CD4-positive, alpha-beta memory T cell (primary cell): ENCODE results near the gene AMBN. TPM values are rescaled to one million over a fixed set of nuclear protein-coding genes. Genes with fewer than 3 reads are reported as not detected.
A peak's percentile ranks its signal among the peaks of the same experiment; 100 is the strongest.

Experiments
- CTCF ChIA-PET: fragments of 350-600 bp; sonication (Branson Sonifier 250); formaldehyde crosslinking; loops from one replicate; lab custom pipeline; 2021; ENCODE audit warnings: inconsistent platforms; ENCODE audit not compliant: partially characterized antibody; lab: Charles Lee
- POLR2A ChIA-PET: fragments of 350-600 bp; sonication (Branson Sonifier 250); formaldehyde crosslinking; loops from one replicate; lab custom pipeline; 2021; ENCODE audit not compliant: partially characterized antibody; lab: Charles Lee
- DNase-seq, 5 donors: peaks; one replicate each; pipeline versions ENCODE4 v3.0.0 to v3.0.0-alpha.2; 2020 to 2022; ENCODE audit warnings: mixed read lengths in 1 of 5
- H3K27ac ChIP-seq: one replicate; pipeline ENCODE4 v1.7.0; 2013; ENCODE audit warnings: low read depth, low read length
- H3K27me3 ChIP-seq: 2 replicates; pipeline ENCODE4 v1.7.0; 2013; ENCODE audit warnings: mild to moderate bottlenecking, low read length, moderate library complexity; ENCODE audit not compliant: insufficient read depth
- H3K36me3 ChIP-seq: 2 replicates; pipeline ENCODE4 v1.7.0; 2013; ENCODE audit warnings: mild to moderate bottlenecking, low read length, moderate library complexity; ENCODE audit not compliant: insufficient read depth
- H3K4me1 ChIP-seq: 2 replicates; pipeline ENCODE4 v1.7.0; 2013; ENCODE audit warnings: mild to moderate bottlenecking, low read length, moderate library complexity; ENCODE audit not compliant: insufficient read depth
- H3K4me3 ChIP-seq, 2 donors: one replicate each; pipeline ENCODE4 v1.7.0; 2013; ENCODE audit warnings: low read length in 2 of 2, mild to moderate bottlenecking in 1 of 2
- H3K9me3 ChIP-seq, 2 donors: one replicate each; pipeline ENCODE4 v1.7.0; 2013; ENCODE audit warnings: low read length in 2 of 2, control low read depth in 1 of 2; ENCODE audit not compliant: control insufficient read depth in 1 of 2
- H3K27ac Mint-ChIP-seq, 7 donors: one replicate each; pipeline ENCODE4 v1.8.0; 2020 to 2021; ENCODE audit warnings: mixed read lengths in 7 of 7, mild to moderate bottlenecking in 6 of 7, inconsistent platforms in 3 of 7, moderate library complexity in 3 of 7
- H3K27me3 Mint-ChIP-seq, 2 donors: one replicate each; pipeline ENCODE4 v1.8.0; 2020 to 2021; ENCODE audit warnings: mixed read lengths in 2 of 2
- H3K36me3 Mint-ChIP-seq, 2 donors: one replicate each; pipeline ENCODE4 v1.8.0; 2020 to 2021; ENCODE audit warnings: mixed read lengths in 2 of 2, inconsistent platforms in 1 of 2, mild to moderate bottlenecking in 1 of 2
- H3K4me1 Mint-ChIP-seq, 4 donors: one replicate each; pipeline ENCODE4 v1.8.0; 2020 to 2021; ENCODE audit warnings: mixed read lengths in 4 of 4, mild to moderate bottlenecking in 1 of 4
- H3K4me3 Mint-ChIP-seq, 8 donors: one replicate each; pipeline ENCODE4 v1.8.0; 2020 to 2021; ENCODE audit warnings: mixed read lengths in 8 of 8, mild to moderate bottlenecking in 7 of 8, moderate library complexity in 6 of 8, inconsistent platforms in 3 of 8
- H3K9me3 Mint-ChIP-seq, 8 donors: one replicate each; pipeline ENCODE4 v1.8.0; 2020 to 2021; ENCODE audit warnings: mixed read lengths in 8 of 8, mild to moderate bottlenecking in 5 of 8, inconsistent platforms in 3 of 8, moderate library complexity in 1 of 8
- intact Hi-C: fragments of 100-400 bp; cut with micrococcal nuclease; formaldehyde crosslinking; loops from one replicate; pipeline ENCODE4 v1.15.1; 2023
- polyA plus RNA-seq, 2 donors: library from polyadenylated mRNA; unstranded; fragments of 300-500 nt; fragmentation: Illumina TruSeq; gene quantifications; one replicate each; pipeline ENCODE4 v1.2.3, GENCODE V29; 2021
- total RNA-seq, 2 experiments: library from RNA; stranded (reverse); gene quantifications; one replicate each; pipeline ENCODE4 v1.2.3, GENCODE V29; 2021

AMBN gene
- total and polyA plus RNA-seq, 4 experiments from 2014 or later = not detected

DNA sequence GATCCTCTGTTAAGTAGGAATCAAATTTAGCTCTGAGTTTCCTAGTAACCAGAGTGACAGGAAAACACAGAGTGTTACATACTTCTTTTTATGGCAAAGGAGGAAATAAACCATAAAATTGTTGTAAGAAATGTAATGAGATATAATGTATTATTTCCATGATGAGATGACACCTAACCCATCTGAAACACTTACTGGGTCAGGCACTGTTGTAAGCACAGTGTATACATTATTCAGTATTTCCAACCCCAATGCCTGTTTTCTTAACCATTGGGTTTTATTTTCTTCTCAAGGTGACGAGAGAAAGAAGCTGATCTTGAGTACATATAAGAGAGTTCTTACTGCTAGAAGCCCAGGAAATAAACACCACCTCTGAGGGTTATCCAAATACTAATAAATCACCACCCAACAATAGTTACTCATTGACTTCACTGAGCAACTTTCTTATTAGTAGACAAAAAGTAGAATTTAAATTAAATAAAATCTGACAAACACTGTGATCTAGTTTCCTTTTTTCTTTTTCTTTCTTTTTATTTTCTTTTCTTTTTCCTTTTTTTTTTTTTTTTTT is 32.3 kb downstream of the AMBN start:
- Mint-ChIP-seq H3K4me1 (peaks cover 0 to 3% (median 0%) of the 10 kb centered on the region in 4 donors), H3K4me3 (no peak overlapping the region), H3K27ac (peak overlapping the region in 1 of 7 donors; percentile 3), H3K9me3 (peaks cover 0 to 2% (median 0%) of the 10 kb centered on the region in 8 donors), H3K27me3 (no peaks in the 10 kb centered on the region), H3K36me3 (no peaks in the 10 kb centered on the region)
- no peak overlapping the region for H3K4me3 ChIP-seq
- CTCF ChIA-PET = interaction anchor here (1.0 kb wide), 1 partner anchor 61 kb away, joined by 4 read pairs; no protein-coding TSS in a partner anchor
- intact Hi-C loops = no loop called here
- H3K27me3 ChIP-seq = no peaks in the 10 kb centered on the region
- no peaks in the 10 kb centered on the region for H3K36me3 ChIP-seq
- H3K4me1 ChIP-seq = no peaks in the 10 kb centered on the region
- POLR2A ChIA-PET = no interaction called here
- no peaks in the 10 kb centered on the region for H3K9me3 ChIP-seq
- DNase-seq = peak in 2 of 5 donors; percentile 20 to 27
- H3K27ac ChIP-seq = no peak overlapping the region

DNA sequence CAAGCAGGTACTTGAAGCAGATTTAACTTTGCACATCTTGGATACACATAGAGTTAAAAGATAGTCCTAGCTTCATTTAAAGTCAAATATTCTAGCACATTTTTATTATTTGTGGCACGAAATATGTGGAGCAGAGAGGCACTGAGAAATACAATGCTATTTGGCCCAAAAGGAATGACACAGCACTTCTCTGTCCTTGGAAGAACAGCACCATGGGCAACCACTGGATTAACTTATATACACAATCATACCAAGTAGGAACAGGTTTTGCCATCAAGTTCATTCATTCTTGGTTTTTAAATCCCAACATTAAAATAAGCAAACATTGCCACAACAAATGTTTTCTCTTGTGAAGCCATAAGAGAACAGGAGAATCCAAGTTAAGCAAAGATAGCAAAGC is 35.6 kb downstream of the AMBN start:
- Histone ChIP-seq H3K4me1 (no peaks in the 10 kb centered on the region), H3K9me3 (no peaks in the 10 kb centered on the region), H3K36me3 (no peaks in the 10 kb centered on the region), H3K27me3 (no peaks in the 10 kb centered on the region), H3K27ac (no peak overlapping the region), H3K4me3 (no peak overlapping the region)
- Mint-ChIP-seq H3K27me3 (peaks cover 0 to 2% of the 10 kb centered on the region in 2 donors), H3K9me3 (no peaks in the 10 kb centered on the region), H3K27ac (no peak overlapping the region), H3K36me3 (no peaks in the 10 kb centered on the region), H3K4me1 (peaks cover 0 to 3% (median 0%) of the 10 kb centered on the region in 4 donors), H3K4me3 (no peak overlapping the region)
- DNase-seq = no peak
- POLR2A ChIA-PET = no interaction called here
- CTCF ChIA-PET = no interaction called here
- intact Hi-C loops = no loop called here

DNA sequence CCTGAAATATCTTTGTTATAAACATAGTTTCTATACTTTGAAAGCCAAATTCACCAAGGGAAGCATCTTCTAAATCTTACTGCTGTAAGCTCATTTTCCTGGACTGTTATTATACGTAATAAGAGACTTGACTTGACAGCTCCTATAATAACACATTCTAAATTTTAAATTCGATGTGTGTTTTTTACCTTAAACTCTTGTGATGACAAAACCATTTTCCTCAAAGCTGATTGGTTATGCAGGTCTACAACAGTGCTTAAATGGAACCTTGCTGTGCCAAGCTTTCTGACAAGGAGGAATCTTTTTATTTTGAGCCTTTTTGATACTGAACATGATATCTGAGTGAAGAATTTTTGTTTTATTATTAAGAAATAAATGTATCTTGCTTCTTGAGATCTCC is 36.4 kb downstream of the AMBN start, which contains the start of gene ENAM:
ENAM (plus strand) TSS at position 301 of the 400 bp plus-strand sequence. CDS start 757 bp downstream, outside the sequence.
- ChIA-PET POLR2A (no interaction called here), CTCF (interaction anchor here (0.6 to 1.6 kb wide), 3 partner anchors 11 to 67 kb away, joined by 3 to 5 read pairs (median 4); no protein-coding TSS in a partner anchor)

DNA sequence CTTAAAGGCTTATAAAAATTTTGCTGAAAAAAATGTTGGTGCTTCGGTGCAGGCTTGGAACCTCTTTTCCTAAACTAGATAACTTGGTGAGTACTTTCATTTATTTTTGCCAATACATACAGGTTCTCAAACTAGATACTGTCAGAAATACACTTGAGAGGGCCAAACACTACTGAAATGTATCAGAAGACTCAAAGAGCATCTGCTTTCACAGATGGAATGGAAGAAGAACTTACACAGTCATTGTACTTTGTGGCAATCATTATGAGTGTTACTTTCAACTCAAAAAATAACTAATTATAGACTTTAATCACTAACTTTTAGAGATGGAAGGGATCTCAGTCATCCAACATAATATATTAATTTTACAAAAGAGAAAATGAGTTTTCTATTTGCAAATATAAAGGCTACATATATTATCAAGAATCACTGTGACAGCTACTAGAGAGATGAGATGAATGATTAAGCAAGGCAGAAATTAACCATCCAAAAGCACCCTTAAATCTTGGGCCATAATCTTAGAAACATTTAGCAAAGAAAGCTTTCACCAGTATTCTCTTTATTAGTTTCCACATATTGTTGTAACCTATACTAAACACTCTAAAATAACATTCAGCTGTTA is 37.5 kb downstream of the AMBN start:
- no peaks in the 10 kb centered on the region for H3K9me3 Mint-ChIP-seq
- no peak overlapping the region for H3K27ac ChIP-seq
- H3K36me3 ChIP-seq = no peaks in the 10 kb centered on the region
- peaks cover 4% of the 10 kb centered on the region in 2 donors for H3K27me3 Mint-ChIP-seq
- ChIA-PET CTCF (interaction anchor here (1.5 to 1.6 kb wide), 2 partner anchors 12 to 22 kb away, joined by 3 to 5 read pairs; no protein-coding TSS in a partner anchor), POLR2A (no interaction called here)
- no peaks in the 10 kb centered on the region for H3K9me3 ChIP-seq
- intact Hi-C loops = no loop called here
- no peak overlapping the region for H3K4me3 ChIP-seq
- H3K27ac Mint-ChIP-seq = no peak overlapping the region
- DNase-seq = no peak
- H3K4me1 Mint-ChIP-seq = peaks cover 0 to 3% (median 0%) of the 10 kb centered on the region in 4 donors
- H3K27me3 ChIP-seq = no peaks in the 10 kb centered on the region
- no peaks in the 10 kb centered on the region for H3K4me1 ChIP-seq
- H3K4me3 Mint-ChIP-seq = no peak overlapping the region
- H3K36me3 Mint-ChIP-seq = no peaks in the 10 kb centered on the region

More for the DNA sequence above, 36.4 kb downstream of the AMBN start, which contains the start of gene ENAM:
- H3K27ac ChIP-seq = no peak within 1 kb of the TSS
- H3K4me1 ChIP-seq = no peaks in the 10 kb centered on the region
- no peaks in the 10 kb centered on the region for H3K36me3 Mint-ChIP-seq
- H3K4me3 ChIP-seq = no peak within 1 kb of the TSS
- no peaks in the 10 kb centered on the region for H3K36me3 ChIP-seq
- no peaks in the 10 kb centered on the region for H3K27me3 ChIP-seq
- no peak within 1 kb of the TSS for H3K4me3 Mint-ChIP-seq
- peaks cover 2% of the 10 kb centered on the region in 2 donors for H3K27me3 Mint-ChIP-seq
- H3K9me3 Mint-ChIP-seq = no peaks in the 10 kb centered on the region
- DNase-seq = no peak
- H3K9me3 ChIP-seq = no peaks in the 10 kb centered on the region
- H3K4me1 Mint-ChIP-seq = peaks cover 0 to 3% (median 0%) of the 10 kb centered on the region in 4 donors
- H3K27ac Mint-ChIP-seq = no peak within 1 kb of the TSS
- intact Hi-C loops = no loop called here

DNA sequence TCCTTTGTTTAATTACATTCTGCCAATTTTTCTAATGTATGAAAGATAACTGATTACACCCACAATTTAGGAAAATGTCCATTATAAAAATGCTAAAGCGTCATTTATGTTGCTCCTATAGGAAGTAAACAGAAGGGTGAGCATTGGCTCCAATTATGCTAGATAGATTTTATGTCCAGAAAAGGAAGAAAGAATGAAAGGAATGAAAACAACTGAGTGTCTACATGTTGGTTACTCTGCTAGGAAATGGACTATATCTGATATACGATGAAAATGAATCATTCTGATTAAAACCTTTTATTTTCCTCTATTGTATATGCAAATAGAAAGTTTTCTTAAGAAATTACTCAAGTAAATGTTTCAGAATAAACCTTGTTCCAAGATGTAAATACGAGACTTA is 38.1 kb downstream of the AMBN start:
- Mint-ChIP-seq H3K27me3 (peaks cover 4% of the 10 kb centered on the region in 2 donors), H3K9me3 (no peaks in the 10 kb centered on the region), H3K4me3 (no peak overlapping the region), H3K36me3 (no peaks in the 10 kb centered on the region), H3K4me1 (peaks cover 0 to 3% (median 0%) of the 10 kb centered on the region in 4 donors), H3K27ac (no peak overlapping the region)
- H3K36me3 ChIP-seq = no peaks in the 10 kb centered on the region
- no peak for DNase-seq
- no peak overlapping the region for H3K27ac ChIP-seq
- no peaks in the 10 kb centered on the region for H3K27me3 ChIP-seq
- CTCF ChIA-PET = no interaction called here
- no peak overlapping the region for H3K4me3 ChIP-seq
- no peaks in the 10 kb centered on the region for H3K4me1 ChIP-seq
- intact Hi-C loops = no loop called here
- POLR2A ChIA-PET = no interaction called here
- H3K9me3 ChIP-seq = no peaks in the 10 kb centered on the region

DNA sequence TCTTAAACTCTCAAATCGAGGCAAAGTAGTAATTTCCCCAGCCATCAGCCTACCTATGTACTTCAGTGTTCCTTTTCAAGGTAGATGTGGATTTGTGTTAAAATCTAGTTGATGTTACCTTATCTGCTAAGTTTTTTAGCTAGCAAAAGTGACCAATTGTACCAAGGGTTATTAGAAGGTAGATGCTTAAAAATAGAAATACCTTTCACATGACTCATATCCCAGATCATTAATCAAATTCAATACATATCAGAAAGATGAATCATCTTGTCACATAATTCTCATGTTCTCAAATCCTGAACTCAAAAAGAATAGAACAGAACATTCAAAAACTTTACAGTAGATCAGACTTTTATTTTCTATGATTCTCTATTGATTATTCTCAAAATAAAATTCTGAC is 40.0 kb downstream of the AMBN start:
- Histone ChIP-seq H3K4me1 (no peaks in the 10 kb centered on the region), H3K27ac (no peak overlapping the region), H3K27me3 (no peaks in the 10 kb centered on the region), H3K36me3 (no peaks in the 10 kb centered on the region), H3K4me3 (no peak overlapping the region), H3K9me3 (no peaks in the 10 kb centered on the region)
- H3K4me3 Mint-ChIP-seq = no peak overlapping the region
- intact Hi-C loops = no loop called here
- ChIA-PET POLR2A (no interaction called here), CTCF (no interaction called here)
- no peaks in the 10 kb centered on the region for H3K36me3 Mint-ChIP-seq
- no peak overlapping the region for H3K27ac Mint-ChIP-seq
- peaks cover 0 to 3% (median 0%) of the 10 kb centered on the region in 4 donors for H3K4me1 Mint-ChIP-seq
- no peak for DNase-seq
- no peaks in the 10 kb centered on the region for H3K9me3 Mint-ChIP-seq
- H3K27me3 Mint-ChIP-seq = peaks cover 4% of the 10 kb centered on the region in 2 donors

DNA sequence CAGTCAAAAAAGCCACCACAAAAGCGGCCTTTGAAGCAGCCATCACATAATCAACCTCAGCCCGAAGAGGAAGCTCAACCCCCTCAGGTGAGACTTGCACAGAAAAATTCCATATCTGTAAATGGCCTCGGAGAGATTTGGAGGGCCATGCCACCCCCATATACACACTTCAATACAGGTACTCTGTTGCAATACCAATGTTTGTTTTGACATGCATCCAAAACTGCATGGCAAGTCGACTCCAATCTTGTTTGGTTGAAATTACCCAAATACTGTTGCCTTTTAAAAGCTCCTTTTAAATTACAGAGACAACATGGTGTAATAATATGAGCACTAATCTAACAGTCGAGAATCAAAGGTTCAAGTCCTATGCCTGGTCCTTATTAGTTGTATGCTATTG is 42.4 kb downstream of the AMBN start:
- DNase-seq = no peak
- Histone ChIP-seq H3K27me3 (no peaks in the 10 kb centered on the region), H3K36me3 (no peaks in the 10 kb centered on the region), H3K27ac (no peak overlapping the region), H3K4me3 (no peak overlapping the region), H3K9me3 (no peaks in the 10 kb centered on the region), H3K4me1 (no peaks in the 10 kb centered on the region)
- Mint-ChIP-seq H3K4me1 (no peaks in the 10 kb centered on the region), H3K36me3 (no peaks in the 10 kb centered on the region), H3K27ac (no peak overlapping the region), H3K9me3 (no peaks in the 10 kb centered on the region), H3K27me3 (peaks cover 4% of the 10 kb centered on the region in 2 donors), H3K4me3 (no peak overlapping the region)
- CTCF ChIA-PET = no interaction called here
- intact Hi-C loops = no loop called here
- POLR2A ChIA-PET = no interaction called here
